ENCODE results near the gene SPPL2C. TPM values are rescaled to one million over a fixed set of nuclear protein-coding genes. Genes with fewer than 3 reads are reported as not detected.

Gene SPPL2C
- total RNA-seq, 1 experiment from 2014 or later: not detected

GRCh38 chr17:45886852-45887251 lies 42.2 kb downstream of the SPPL2C start:
- no peak overlapping the region for H3K4me2 ChIP-seq (ENCODE audit: insufficient read depth, insufficient read length, low read length)
- no CpG with 5 or more reads among the region's 2 CpGs for WGBS (ENCODE audit: extremely low coverage, insufficient read length, low lambda C conversion rate)
- no peak for DNase-seq
- H3K79me1 ChIP-seq (ENCODE audit: insufficient read depth, low read depth, low read length, poor library complexity, severe bottlenecking): no peaks in the 10 kb centered on the region
- no peaks in the 10 kb centered on the region for H3K9me3 ChIP-seq (ENCODE audit: control insufficient read depth, low read depth, low read length)
- H3K18ac ChIP-seq (ENCODE audit: insufficient read length, low read depth, low read length): no peak overlapping the region
- H4K20me1 ChIP-seq (ENCODE audit: control insufficient read depth, insufficient read depth, insufficient read length): no peaks in the 10 kb centered on the region
- H3K9me3 Mint-ChIP-seq: no peaks in the 10 kb centered on the region
- no peaks in the 10 kb centered on the region for H3K79me2 ChIP-seq (ENCODE audit: insufficient read depth, low read length)
- no peaks in the 10 kb centered on the region for H3K27me3 ChIP-seq (ENCODE audit: insufficient read depth, low read length)
- no peak overlapping the region for H3K27ac ChIP-seq (ENCODE audit: insufficient read length, low read depth, low read length)
- H3K27ac Mint-ChIP-seq: no peak overlapping the region
- no peak overlapping the region for H4K8ac ChIP-seq (replicated peaks; ENCODE audit: insufficient read length, low read depth, low read length)
- no peak overlapping the region for H2BK120ac ChIP-seq (ENCODE audit: low read depth, low read length, poor library complexity, severe bottlenecking)
- no peak overlapping the region for H2AK5ac ChIP-seq (ENCODE audit: insufficient read length, low read length)
- no peak overlapping the region for H4K91ac ChIP-seq (ENCODE audit: insufficient read length, low read depth, low read length)
- no peak for TF ChIP-seq CTCF (conservative IDR thresholded peaks at IDR 0.05)
- no peaks in the 10 kb centered on the region for H3K23me2 ChIP-seq (ENCODE audit: insufficient read length, low read depth, low read length, poor library complexity, severe bottlenecking)
- H3K4me3 Mint-ChIP-seq: no peak overlapping the region
- no peak overlapping the region for H3T11ph ChIP-seq (ENCODE audit: low read length)
- H3K4me1 ChIP-seq (ENCODE audit: insufficient read depth, low read length): no peaks in the 10 kb centered on the region
- no peak overlapping the region for H3K23ac ChIP-seq (ENCODE audit: insufficient read length, low read depth, low read length)
- no peaks in the 10 kb centered on the region for H3K36me3 Mint-ChIP-seq (ENCODE audit: insufficient read depth in 1 of 3, low read depth in 3 of 3)
- peaks cover 49% of the 10 kb centered on the region for H3K27me3 Mint-ChIP-seq (ENCODE audit: low read depth)
- no peak overlapping the region for H3K14ac ChIP-seq (ENCODE audit: insufficient read depth, low read length)
- H2BK5ac ChIP-seq (ENCODE audit: insufficient read length, low read length): no peak overlapping the region
- H2BK12ac ChIP-seq (ENCODE audit: insufficient read length, low read depth, low read length): no peak overlapping the region
- H2BK20ac ChIP-seq (ENCODE audit: low read depth, low read length, poor library complexity, severe bottlenecking): no peak overlapping the region
- no peak overlapping the region for H2BK15ac ChIP-seq (ENCODE audit: low read depth, low read length)
- no peak overlapping the region for H3K9ac ChIP-seq (ENCODE audit: extremely low read depth, insufficient read length, low read length)
- no peak overlapping the region for H3K4ac ChIP-seq (ENCODE audit: low read depth, low read length)
- no peak overlapping the region for H2AFZ ChIP-seq (ENCODE audit: low read length)
- no peaks in the 10 kb centered on the region for H3K4me1 Mint-ChIP-seq
- no peak overlapping the region for H4K5ac ChIP-seq (ENCODE audit: insufficient read length, low read depth, low read length)
- H3K56ac ChIP-seq (ENCODE audit: insufficient read length, low read depth, low read length): no peak overlapping the region
